IMR-90 (cell line): ENCODE data around the gene LIN37.

ENCODE experiments used
- CEBPB ChIP-seq: IDR thresholded peaks from 2 replicates; pipeline ENCODE4 v1.6.1; 2012; ENCODE audit warnings: low read depth, low read length, improper control_type of control experiment
- CHD1 ChIP-seq: IDR thresholded peaks from 2 replicates; pipeline ENCODE4 v1.6.1; 2012; ENCODE audit warnings: low read depth, low read length, improper control_type of control experiment
- FOS ChIP-seq: fragments of 150-350 bp; IDR thresholded peaks from 2 replicates; pipeline ENCODE4 v1.6.1; 2016; ENCODE audit warnings: low read depth, low read length
- MAFK ChIP-seq: IDR thresholded peaks from 2 replicates; pipeline ENCODE4 v1.6.1; 2012; ENCODE audit warnings: low read depth, low read length, improper control_type of control experiment
- MAZ ChIP-seq: IDR thresholded peaks from 2 replicates; pipeline ENCODE4 v1.6.1; 2012; ENCODE audit warnings: low read depth, mild to moderate bottlenecking, low read length, improper control_type of control experiment, moderate library complexity, borderline replicate concordance
- MXI1 ChIP-seq: IDR thresholded peaks from 2 replicates; pipeline ENCODE4 v1.6.1; 2012; ENCODE audit warnings: low read depth, mild to moderate bottlenecking, low read length, moderate library complexity, borderline replicate concordance
- POLR2A ChIP-seq: IDR thresholded peaks from 2 replicates; pipeline ENCODE4 v1.6.1; 2012; ENCODE audit warnings: mild to moderate bottlenecking, low read depth, low read length
- RAD21 ChIP-seq: IDR thresholded peaks from 2 replicates; pipeline ENCODE4 v1.6.1; 2012; ENCODE audit warnings: low read length, improper control_type of control experiment
- SMC3 ChIP-seq: fragments of 150-350 bp; IDR thresholded peaks from 2 replicates; pipeline ENCODE4 v1.6.1; 2016; ENCODE audit warnings: low read depth, mild to moderate bottlenecking, antibody characterized with exemption, low read length, moderate library complexity
- TF ChIP-seq, protein P1 (sequence below): conservative IDR thresholded peaks from 2 replicates; pipeline ENCODE4 v1.5.1; 2012; ENCODE audit warnings: mild to moderate bottlenecking, low read depth, low read length, improper control_type of control experiment
- TF ChIP-seq, protein P2 (sequence below): fragments of 150-350 bp; IDR thresholded peaks from 2 replicates; pipeline ENCODE4 v1.6.1; 2016; ENCODE audit warnings: low read depth, mild to moderate bottlenecking, low read length, moderate library complexity, borderline replicate concordance
- TF ChIP-seq, protein P3 (sequence below): fragments of 150-350 bp; IDR thresholded peaks from 2 replicates; pipeline ENCODE4 v1.6.1; 2017; ENCODE audit warnings: mild to moderate bottlenecking, antibody characterized with exemption, low read length, low read depth

- TF ChIP-seq, protein P1, sequence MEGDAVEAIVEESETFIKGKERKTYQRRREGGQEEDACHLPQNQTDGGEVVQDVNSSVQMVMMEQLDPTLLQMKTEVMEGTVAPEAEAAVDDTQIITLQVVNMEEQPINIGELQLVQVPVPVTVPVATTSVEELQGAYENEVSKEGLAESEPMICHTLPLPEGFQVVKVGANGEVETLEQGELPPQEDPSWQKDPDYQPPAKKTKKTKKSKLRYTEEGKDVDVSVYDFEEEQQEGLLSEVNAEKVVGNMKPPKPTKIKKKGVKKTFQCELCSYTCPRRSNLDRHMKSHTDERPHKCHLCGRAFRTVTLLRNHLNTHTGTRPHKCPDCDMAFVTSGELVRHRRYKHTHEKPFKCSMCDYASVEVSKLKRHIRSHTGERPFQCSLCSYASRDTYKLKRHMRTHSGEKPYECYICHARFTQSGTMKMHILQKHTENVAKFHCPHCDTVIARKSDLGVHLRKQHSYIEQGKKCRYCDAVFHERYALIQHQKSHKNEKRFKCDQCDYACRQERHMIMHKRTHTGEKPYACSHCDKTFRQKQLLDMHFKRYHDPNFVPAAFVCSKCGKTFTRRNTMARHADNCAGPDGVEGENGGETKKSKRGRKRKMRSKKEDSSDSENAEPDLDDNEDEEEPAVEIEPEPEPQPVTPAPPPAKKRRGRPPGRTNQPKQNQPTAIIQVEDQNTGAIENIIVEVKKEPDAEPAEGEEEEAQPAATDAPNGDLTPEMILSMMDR, result no peak
- no peak for TF ChIP-seq MXI1
- no peak for TF ChIP-seq POLR2A
- no peak for TF ChIP-seq CEBPB
- TF ChIP-seq MAFK, result no peak
- no peak for TF ChIP-seq RAD21
- TF ChIP-seq, protein P2, sequence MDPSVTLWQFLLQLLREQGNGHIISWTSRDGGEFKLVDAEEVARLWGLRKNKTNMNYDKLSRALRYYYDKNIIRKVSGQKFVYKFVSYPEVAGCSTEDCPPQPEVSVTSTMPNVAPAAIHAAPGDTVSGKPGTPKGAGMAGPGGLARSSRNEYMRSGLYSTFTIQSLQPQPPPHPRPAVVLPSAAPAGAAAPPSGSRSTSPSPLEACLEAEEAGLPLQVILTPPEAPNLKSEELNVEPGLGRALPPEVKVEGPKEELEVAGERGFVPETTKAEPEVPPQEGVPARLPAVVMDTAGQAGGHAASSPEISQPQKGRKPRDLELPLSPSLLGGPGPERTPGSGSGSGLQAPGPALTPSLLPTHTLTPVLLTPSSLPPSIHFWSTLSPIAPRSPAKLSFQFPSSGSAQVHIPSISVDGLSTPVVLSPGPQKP, result no peak
- no peak for TF ChIP-seq CHD1
- TF ChIP-seq SMC3, result no peak
- TF ChIP-seq, protein P3, sequence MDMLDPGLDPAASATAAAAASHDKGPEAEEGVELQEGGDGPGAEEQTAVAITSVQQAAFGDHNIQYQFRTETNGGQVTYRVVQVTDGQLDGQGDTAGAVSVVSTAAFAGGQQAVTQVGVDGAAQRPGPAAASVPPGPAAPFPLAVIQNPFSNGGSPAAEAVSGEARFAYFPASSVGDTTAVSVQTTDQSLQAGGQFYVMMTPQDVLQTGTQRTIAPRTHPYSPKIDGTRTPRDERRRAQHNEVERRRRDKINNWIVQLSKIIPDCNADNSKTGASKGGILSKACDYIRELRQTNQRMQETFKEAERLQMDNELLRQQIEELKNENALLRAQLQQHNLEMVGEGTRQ, result no peak
- TF ChIP-seq MAZ, result no peak
- no peak for TF ChIP-seq FOS
Observed at GRCh38 chr19:35750167-35750566, 1.8 kb downstream of the LIN37 start.
